ENCODE data around the gene ITM2A. TPM values are rescaled to one million over a fixed set of nuclear protein-coding genes. Genes with fewer than 3 reads are reported as not detected.

Gene ITM2A
- total RNA-seq, 2 donors from 2014 or later, result 22.4 to 23.0 TPM

DNA sequence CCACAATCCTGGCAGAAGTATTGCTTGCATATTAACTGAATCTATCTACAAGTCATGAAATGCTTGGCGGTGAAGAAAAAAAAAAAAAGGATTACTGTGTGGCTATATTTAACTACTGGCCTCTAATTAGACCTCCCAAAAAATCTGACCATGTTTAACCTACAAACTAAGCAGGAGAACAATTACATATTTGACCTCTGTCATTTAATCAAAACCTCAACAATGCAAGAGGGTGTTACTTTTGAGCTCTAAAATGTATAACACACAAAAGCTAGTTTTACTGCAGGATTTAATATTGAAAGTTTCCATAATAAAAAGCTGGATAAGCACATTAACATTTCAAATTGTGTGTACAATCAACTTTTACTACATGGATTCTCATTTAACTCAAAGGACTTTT lies 1.5 kb downstream of the ITM2A start:
- Histone ChIP-seq H3K4me1 (replicated peaks) (no peaks in the 10 kb centered on the region), H3K4me3 (no peak overlapping the region), H3K36me3 (no peaks in the 10 kb centered on the region), H3K27me3 (replicated peaks; ENCODE audit: insufficient read depth) (no peaks in the 10 kb centered on the region), H3K9me3 (no peaks in the 10 kb centered on the region), H3K27ac (no peak overlapping the region)
- intact Hi-C loops (cut with DNase I), result no loop called here
- 36% methylated on average over 1 of the region's 1 CpG for WGBS
- no peak for TF ChIP-seq POLR2A (IDR thresholded peaks at IDR 0.05)
- TF ChIP-seq CTCF (IDR thresholded peaks at IDR 0.05), result no peak
- TF ChIP-seq POLR2AphosphoS5 (IDR thresholded peaks at IDR 0.05), result no peak
- DNase-seq (ENCODE audit: low spot score), result no peak

GRCh38 chrX:79364306-79364705 lies 2.8 kb downstream of the ITM2A start:
- intact Hi-C loops (cut with DNase I), result no loop called here

DNA sequence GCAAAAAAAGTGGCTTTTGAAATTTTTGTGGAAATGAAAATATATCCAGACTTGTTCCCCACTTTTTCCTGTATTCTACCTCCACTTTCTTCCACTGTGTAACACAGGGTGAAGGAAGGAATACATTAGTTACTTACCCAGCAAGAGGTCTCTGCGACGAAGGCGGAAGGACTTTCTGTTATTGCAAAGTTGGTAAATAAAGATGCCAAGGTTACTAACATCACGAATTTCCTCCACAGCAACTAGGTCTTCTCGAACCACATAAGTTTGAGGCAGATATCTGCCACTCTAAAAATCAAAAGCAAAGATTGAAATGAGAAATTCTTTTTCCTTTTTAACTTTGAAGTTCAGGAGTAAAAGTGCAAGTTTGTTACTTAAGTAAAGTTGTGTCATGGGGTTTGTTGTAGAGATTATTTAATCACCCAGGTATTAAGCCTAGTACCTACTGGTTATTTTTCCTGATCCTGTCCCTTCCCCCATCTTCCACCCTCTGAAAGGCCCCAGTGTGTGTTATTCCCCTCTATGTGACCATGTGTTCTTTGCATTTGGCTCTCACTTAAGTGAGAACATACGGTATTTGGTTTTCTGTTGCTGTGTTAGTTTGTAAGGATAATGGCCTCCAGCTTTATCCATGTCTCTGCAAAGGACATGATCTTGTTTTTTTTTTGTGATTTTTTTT lies 5.8 kb downstream of the ITM2A start:
- Histone ChIP-seq H3K27ac (no peak overlapping the region), H3K27me3 (replicated peaks; ENCODE audit: insufficient read depth) (no peaks in the 10 kb centered on the region), H3K4me1 (replicated peaks) (no peaks in the 10 kb centered on the region), H3K36me3 (no peaks in the 10 kb centered on the region), H3K4me3 (no peak overlapping the region), H3K9me3 (no peaks in the 10 kb centered on the region)
- no peak for TF ChIP-seq POLR2A (IDR thresholded peaks at IDR 0.05)
- no peak for TF ChIP-seq POLR2AphosphoS5 (IDR thresholded peaks at IDR 0.05)
- TF ChIP-seq CTCF (IDR thresholded peaks at IDR 0.05), result no peak
- 91% methylated on average over 6 of the region's 6 CpGs for WGBS
- intact Hi-C loops (cut with DNase I), result no loop called here
- no peak for DNase-seq (ENCODE audit: low spot score)

More at GRCh38 chrX:79364306-79364705, 2.8 kb downstream of the ITM2A start:
- no peaks in the 10 kb centered on the region for H3K9me3 ChIP-seq
- no peaks in the 10 kb centered on the region for H3K27me3 ChIP-seq (replicated peaks; ENCODE audit: insufficient read depth)
- H3K27ac ChIP-seq, result no peak overlapping the region
- no peak for TF ChIP-seq CTCF (IDR thresholded peaks at IDR 0.05)
- no peak for TF ChIP-seq POLR2AphosphoS5 (IDR thresholded peaks at IDR 0.05)
- TF ChIP-seq POLR2A (IDR thresholded peaks at IDR 0.05), result no peak
- WGBS, result 89% methylated on average over 5 of the region's 5 CpGs
- H3K4me3 ChIP-seq, result no peak overlapping the region
- H3K4me1 ChIP-seq (replicated peaks), result no peaks in the 10 kb centered on the region
- no peaks in the 10 kb centered on the region for H3K36me3 ChIP-seq
- no peak for DNase-seq (ENCODE audit: low spot score)

DNA sequence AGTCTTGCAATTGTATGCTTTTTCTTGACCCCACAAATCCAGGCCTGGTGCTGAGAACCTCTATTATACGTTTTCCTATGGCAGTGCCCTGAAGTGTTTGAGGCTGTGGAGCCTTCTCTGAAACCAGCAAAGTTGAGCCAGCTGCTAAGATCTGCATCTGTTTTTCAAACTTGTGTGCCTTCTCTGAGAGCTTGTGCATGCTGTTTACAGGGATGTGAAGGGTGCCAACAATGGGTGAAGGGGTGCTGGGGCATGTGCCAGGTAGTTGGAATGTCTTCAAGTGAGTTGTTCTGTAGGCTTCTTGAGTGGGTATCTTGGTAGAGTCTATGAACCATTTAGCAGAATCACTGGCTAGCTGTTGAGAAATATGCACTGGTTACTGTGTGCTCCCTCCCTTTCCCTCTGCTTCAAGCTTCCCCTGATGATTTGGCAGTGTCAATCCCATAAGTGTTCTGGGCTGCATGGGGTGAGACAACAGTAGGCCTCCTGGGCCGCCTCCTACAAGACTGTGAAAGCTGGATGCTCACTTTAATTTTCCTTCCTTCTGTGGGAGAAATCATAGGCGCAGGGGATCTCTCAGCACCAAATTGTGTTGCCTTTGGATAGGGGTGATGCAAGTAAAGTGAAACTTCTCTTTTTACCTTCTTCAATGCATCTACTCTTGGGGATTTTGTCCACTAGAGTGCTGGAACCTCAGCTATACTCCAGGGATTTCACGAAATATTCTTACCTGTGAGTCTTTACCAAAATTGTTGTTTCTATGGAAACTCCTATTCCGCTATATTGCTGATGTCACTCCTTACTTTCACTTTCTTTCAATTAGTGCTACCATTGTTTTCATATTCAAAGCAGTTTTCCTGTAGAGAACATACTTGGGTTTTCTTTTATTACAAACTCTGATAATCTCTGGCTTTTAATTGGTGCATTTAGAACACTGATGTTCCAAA lies 30.0 kb downstream of the ITM2A start:
- H3K9me3 ChIP-seq, result no peaks in the 10 kb centered on the region
- no peak overlapping the region for H3K4me3 ChIP-seq
- intact Hi-C loops (cut with DNase I), result no loop called here
- no peaks in the 10 kb centered on the region for H3K27me3 ChIP-seq (replicated peaks; ENCODE audit: insufficient read depth)
- no peak for TF ChIP-seq POLR2AphosphoS5 (IDR thresholded peaks at IDR 0.05)
- no peak for TF ChIP-seq POLR2A (IDR thresholded peaks at IDR 0.05)
- no peak for TF ChIP-seq CTCF (IDR thresholded peaks at IDR 0.05)
- 86% methylated on average over 5 of the region's 5 CpGs for WGBS
- no peaks in the 10 kb centered on the region for H3K36me3 ChIP-seq
- no peak overlapping the region for H3K27ac ChIP-seq
- H3K4me1 ChIP-seq (replicated peaks), result no peaks in the 10 kb centered on the region
- DNase-seq (ENCODE audit: low spot score), result no peak

Data from prostate gland (tissue), 2 donors.